Measurements from ENCODE around the gene HDGFL2.
"Not testable (repeated sequence)": the region's sequence is repeated elsewhere in the genome, so short reads cannot be mapped to it uniquely, and the experiment has no call there.

HDGFL2 gene

GRCh38 chr19:4523306-4524110 is 51.4 kb downstream of the HDGFL2 start:
- H3K9me3 ChIP-seq (ENCODE audit: severe bottlenecking) = peaks cover 2% of the 10 kb centered on the region
- H3K4me3 ChIP-seq (ENCODE audit: low read depth, low read length) = no peak overlapping the region
- no peak overlapping the region for H3K27ac ChIP-seq
- H3K27me3 ChIP-seq (ENCODE audit: insufficient read depth, low read depth, severe bottlenecking) = no peaks in the 10 kb centered on the region
- peak; percentile 68 for DNase-seq
- TF ChIP-seq CTCF (IDR thresholded peaks at IDR 0.05; ENCODE audit: low read depth, low read length) = peak; percentile 97
- H3K36me3 ChIP-seq = no peaks in the 10 kb centered on the region; the same call in 1 of the 2 replicates

GRCh38 chr19:4524808-4525562 is 52.9 kb downstream of the HDGFL2 start:
- peak; percentile 94 for TF ChIP-seq CTCF (IDR thresholded peaks at IDR 0.05; ENCODE audit: low read depth, low read length)
- H3K27ac ChIP-seq = no peak overlapping the region
- no peaks in the 10 kb centered on the region for H3K27me3 ChIP-seq (ENCODE audit: insufficient read depth, low read depth, severe bottlenecking)
- DNase-seq = peak; percentile 69
- H3K4me3 ChIP-seq (ENCODE audit: low read depth, low read length) = no peak overlapping the region
- H3K9me3 ChIP-seq (ENCODE audit: severe bottlenecking) = no peaks in the 10 kb centered on the region
- H3K36me3 ChIP-seq = no peaks in the 10 kb centered on the region; the same call in 1 of the 2 replicates

GRCh38 chr19:4525563-4526002 is 53.5 kb downstream of the HDGFL2 start:
- no peaks in the 10 kb centered on the region; the same call in 1 of the 2 replicates for H3K36me3 ChIP-seq
- H3K9me3 ChIP-seq (ENCODE audit: severe bottlenecking) = no peaks in the 10 kb centered on the region
- TF ChIP-seq CTCF (IDR thresholded peaks at IDR 0.05; ENCODE audit: low read depth, low read length) = no peak
- H3K27me3 ChIP-seq (ENCODE audit: insufficient read depth, low read depth, severe bottlenecking) = no peaks in the 10 kb centered on the region
- H3K27ac ChIP-seq = no peak overlapping the region
- H3K4me3 ChIP-seq (ENCODE audit: low read depth, low read length) = no peak overlapping the region
- DNase-seq = no peak

GRCh38 chr19:4527377-4527776 is 55.3 kb downstream of the HDGFL2 start:
- DNase-seq; H3K27ac ChIP-seq; H3K9me3 ChIP-seq (ENCODE audit: severe bottlenecking); H3K4me3 ChIP-seq (ENCODE audit: low read depth, low read length); H3K36me3 ChIP-seq; H3K27me3 ChIP-seq (ENCODE audit: insufficient read depth, low read depth, severe bottlenecking): not testable (repeated sequence)

GRCh38 chr19:4528843-4529242 is 56.7 kb downstream of the HDGFL2 start:
- TF ChIP-seq CTCF (IDR thresholded peaks at IDR 0.05; ENCODE audit: low read depth, low read length) = no peak
- DNase-seq = no peak
- Histone ChIP-seq H3K27me3 (ENCODE audit: insufficient read depth, low read depth, severe bottlenecking) (no peaks in the 10 kb centered on the region), H3K36me3 (no peaks in the 10 kb centered on the region; the same call in 1 of the 2 replicates), H3K27ac (no peak overlapping the region), H3K9me3 (ENCODE audit: severe bottlenecking) (no peaks in the 10 kb centered on the region), H3K4me3 (ENCODE audit: low read depth, low read length) (no peak overlapping the region)

GRCh38 chr19:4529924-4530522 is 57.9 kb downstream of the HDGFL2 start:
- H3K4me3 ChIP-seq (ENCODE audit: low read depth, low read length) = no peak overlapping the region
- no peak overlapping the region for H3K27ac ChIP-seq
- DNase-seq = no peak
- no peaks in the 10 kb centered on the region for H3K27me3 ChIP-seq (ENCODE audit: insufficient read depth, low read depth, severe bottlenecking)
- TF ChIP-seq CTCF (IDR thresholded peaks at IDR 0.05; ENCODE audit: low read depth, low read length) = no peak
- no peaks in the 10 kb centered on the region for H3K9me3 ChIP-seq (ENCODE audit: severe bottlenecking)
- no peaks in the 10 kb centered on the region for H3K36me3 ChIP-seq
